ENCODE measurements around the gene TIAL1.

The TIAL1 gene

DNA sequence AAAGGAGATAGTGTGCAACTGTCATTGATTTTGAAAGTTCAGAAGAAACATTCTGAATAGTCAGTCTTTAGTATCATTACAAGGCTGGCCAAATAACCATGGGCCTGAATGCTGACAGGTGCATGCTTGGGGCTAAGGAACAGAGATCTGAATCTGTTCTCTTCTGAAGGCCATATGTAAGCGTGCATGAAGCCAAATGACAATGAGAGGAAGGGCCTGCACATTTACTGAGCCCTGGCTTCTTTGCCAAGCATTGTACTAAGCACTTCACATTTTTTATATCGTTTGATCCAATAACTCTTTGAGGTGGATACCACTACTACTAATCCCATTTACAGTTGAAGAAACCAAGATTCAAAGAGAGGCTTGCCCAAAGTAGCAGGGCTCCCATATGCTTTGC lies 22.5 kb upstream of the TIAL1 start:
- Histone ChIP-seq H3K4me2 (ENCODE audit: low read length) (no peak overlapping the region), H4K91ac (ENCODE audit: low read depth, low read length) (no peak overlapping the region), H3K27me3 (ENCODE audit: insufficient read depth, low read length) (no peaks in the 10 kb centered on the region), H3K9me3 (ENCODE audit: insufficient read depth, low read depth, low read length) (no peaks in the 10 kb centered on the region), H3K79me2 (ENCODE audit: control insufficient read depth, insufficient read depth, low read length, poor library complexity) (no peaks in the 10 kb centered on the region), H3K27ac (ENCODE audit: low read depth, low read length) (no peak overlapping the region), H2BK5ac (ENCODE audit: low read depth, low read length, poor library complexity) (no peak overlapping the region), H4K12ac (ENCODE audit: low read depth, low read length) (no peak overlapping the region), H3K4me3 (ENCODE audit: low read depth, low read length) (no peak overlapping the region), H3K4me1 (ENCODE audit: control insufficient read depth in 1 of 2, insufficient read depth in 2 of 2, low read length in 2 of 2) (peaks cover 2 to 7% of the 10 kb centered on the region in 2 experiments), H3K4ac (ENCODE audit: low read depth, low read length) (no peak overlapping the region), H2BK120ac (ENCODE audit: insufficient read depth, low read length, poor library complexity) (no peak overlapping the region), H2BK12ac (ENCODE audit: low read length) (no peak overlapping the region), H3K79me1 (ENCODE audit: low read length) (no peaks in the 10 kb centered on the region), H3K14ac (ENCODE audit: low read length) (no peak overlapping the region), H3K36me3 (ENCODE audit: control insufficient read depth in 1 of 2, insufficient read depth in 2 of 2, low read length in 2 of 2) (no peaks in the 10 kb centered on the region), H3K18ac (ENCODE audit: low read length) (no peak overlapping the region), H3K23ac (ENCODE audit: low read length) (no peak overlapping the region), H2AK5ac (ENCODE audit: low read length) (no peak overlapping the region), H4K8ac (ENCODE audit: low read depth, low read length) (no peak overlapping the region), H3K9ac (ENCODE audit: low read length) (no peak overlapping the region), H2AFZ (ENCODE audit: insufficient read depth, low read length, poor library complexity) (no peak overlapping the region)
- no CpG with 5 or more reads among the region's 2 CpGs for WGBS (ENCODE audit: extremely low coverage, insufficient coverage, insufficient read length)
- DNase-seq = no peak

DNA sequence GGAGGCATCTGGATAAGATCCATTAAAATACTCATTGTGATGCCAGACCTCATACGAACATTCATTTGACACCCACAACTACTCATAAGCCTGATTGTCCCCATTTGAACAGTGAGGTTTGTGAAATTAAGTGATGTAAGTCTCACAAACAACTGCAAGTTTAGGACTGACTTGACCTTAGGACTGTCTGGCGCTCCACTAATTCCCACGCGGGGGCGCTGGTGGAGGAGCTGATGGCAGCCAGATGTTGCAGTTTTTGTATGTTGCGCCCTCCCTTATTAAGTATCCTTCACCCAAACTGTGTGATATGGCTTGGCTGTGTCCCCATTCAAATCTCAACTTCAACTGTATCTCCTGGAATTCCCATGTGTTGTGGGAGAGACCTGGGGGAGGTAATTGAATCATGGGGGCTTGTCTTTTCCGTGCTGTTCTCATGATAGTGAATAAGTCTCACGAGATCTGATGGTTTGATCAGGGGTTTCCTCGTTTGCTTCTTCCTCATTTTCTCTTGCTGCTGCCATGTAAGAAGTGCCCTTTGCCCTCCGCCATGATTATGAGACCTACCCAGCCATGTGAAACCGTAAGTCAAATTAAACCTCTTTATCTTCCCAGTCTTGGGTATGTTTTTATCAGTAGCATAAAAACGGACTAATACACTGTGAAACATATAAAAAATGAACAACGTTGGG lies 20.3 kb upstream of the TIAL1 start:
- H3K4me3 ChIP-seq (ENCODE audit: low read depth, low read length) = no peak overlapping the region
- no peak overlapping the region for H4K12ac ChIP-seq (ENCODE audit: low read depth, low read length)
- peak; percentile 32 to 61 for DNase-seq
- no peak overlapping the region for H2AK5ac ChIP-seq (ENCODE audit: low read length)
- H2BK12ac ChIP-seq (ENCODE audit: low read length) = no peak overlapping the region
- no peaks in the 10 kb centered on the region for H3K79me1 ChIP-seq (ENCODE audit: low read length)
- no peak overlapping the region for H3K4me2 ChIP-seq (ENCODE audit: low read length)
- peaks cover 2 to 7% of the 10 kb centered on the region in 2 experiments for H3K4me1 ChIP-seq (ENCODE audit: control insufficient read depth in 1 of 2, insufficient read depth in 2 of 2, low read length in 2 of 2)
- H4K8ac ChIP-seq (ENCODE audit: low read depth, low read length) = no peak overlapping the region
- no peaks in the 10 kb centered on the region for H3K36me3 ChIP-seq (ENCODE audit: control insufficient read depth in 1 of 2, insufficient read depth in 2 of 2, low read length in 2 of 2)
- no peak overlapping the region for H2AFZ ChIP-seq (ENCODE audit: insufficient read depth, low read length, poor library complexity)
- no peaks in the 10 kb centered on the region for H3K27me3 ChIP-seq (ENCODE audit: insufficient read depth, low read length)
- H3K27ac ChIP-seq (ENCODE audit: low read depth, low read length) = no peak overlapping the region
- no peak overlapping the region for H3K18ac ChIP-seq (ENCODE audit: low read length)
- H3K23ac ChIP-seq (ENCODE audit: low read length) = no peak overlapping the region
- no peak overlapping the region for H3K9ac ChIP-seq (ENCODE audit: low read length)
- WGBS (ENCODE audit: extremely low coverage, insufficient coverage, insufficient read length) = no CpG with 5 or more reads among the region's 13 CpGs
- H3K14ac ChIP-seq (ENCODE audit: low read length) = no peak overlapping the region
- no peak overlapping the region for H2BK120ac ChIP-seq (ENCODE audit: insufficient read depth, low read length, poor library complexity)
- H3K4ac ChIP-seq (ENCODE audit: low read depth, low read length) = no peak overlapping the region
- no peaks in the 10 kb centered on the region for H3K9me3 ChIP-seq (ENCODE audit: insufficient read depth, low read depth, low read length)
- no peaks in the 10 kb centered on the region for H3K79me2 ChIP-seq (ENCODE audit: control insufficient read depth, insufficient read depth, low read length, poor library complexity)
- no peak overlapping the region for H2BK5ac ChIP-seq (ENCODE audit: low read depth, low read length, poor library complexity)
- H4K91ac ChIP-seq (ENCODE audit: low read depth, low read length) = no peak overlapping the region

- Histone ChIP-seq H2AFZ (ENCODE audit: insufficient read depth, low read length, poor library complexity) (no peak overlapping the region), H3K79me2 (ENCODE audit: control insufficient read depth, insufficient read depth, low read length, poor library complexity) (no peaks in the 10 kb centered on the region), H3K9ac (ENCODE audit: low read length) (peak overlapping the region; percentile 76), H3K27me3 (ENCODE audit: insufficient read depth, low read length) (no peaks in the 10 kb centered on the region), H4K91ac (ENCODE audit: low read depth, low read length) (no peak overlapping the region), H3K4me3 (ENCODE audit: low read depth, low read length) (no peak overlapping the region), H3K79me1 (ENCODE audit: low read length) (no peaks in the 10 kb centered on the region), H3K4me1 (ENCODE audit: control insufficient read depth in 1 of 2, insufficient read depth in 2 of 2, low read length in 2 of 2) (no peaks in the 10 kb centered on the region), H4K8ac (ENCODE audit: low read depth, low read length) (no peak overlapping the region), H3K18ac (ENCODE audit: low read length) (no peak overlapping the region), H3K36me3 (ENCODE audit: control insufficient read depth in 1 of 2, insufficient read depth in 2 of 2, low read length in 2 of 2) (no peaks in the 10 kb centered on the region), H2BK120ac (ENCODE audit: insufficient read depth, low read length, poor library complexity) (no peak overlapping the region), H3K23ac (ENCODE audit: low read length) (no peak overlapping the region), H2AK5ac (ENCODE audit: low read length) (no peak overlapping the region), H3K14ac (ENCODE audit: low read length) (no peak overlapping the region), H3K4ac (ENCODE audit: low read depth, low read length) (no peak overlapping the region), H2BK12ac (ENCODE audit: low read length) (no peak overlapping the region), H3K27ac (ENCODE audit: low read depth, low read length) (no peak overlapping the region), H3K4me2 (ENCODE audit: low read length) (no peak overlapping the region), H4K12ac (ENCODE audit: low read depth, low read length) (no peak overlapping the region), H2BK5ac (ENCODE audit: low read depth, low read length, poor library complexity) (no peak overlapping the region), H3K9me3 (ENCODE audit: insufficient read depth, low read depth, low read length) (no peaks in the 10 kb centered on the region)
- WGBS (ENCODE audit: extremely low coverage, insufficient coverage, insufficient read length) = no CpG with 5 or more reads among the region's 5 CpGs
- no peak for DNase-seq
Observed at GRCh38 chr10:119614686-119615085, 17.9 kb upstream of the TIAL1 start.

- DNase-seq = no peak
- no peak overlapping the region for H4K8ac ChIP-seq (ENCODE audit: low read depth, low read length)
- H4K91ac ChIP-seq (ENCODE audit: low read depth, low read length) = no peak overlapping the region
- H3K4me2 ChIP-seq (ENCODE audit: low read length) = no peak overlapping the region
- H3K9ac ChIP-seq (ENCODE audit: low read length) = no peak overlapping the region
- H3K4me1 ChIP-seq (ENCODE audit: control insufficient read depth in 1 of 2, insufficient read depth in 2 of 2, low read length in 2 of 2) = no peaks in the 10 kb centered on the region
- H3K23ac ChIP-seq (ENCODE audit: low read length) = no peak overlapping the region
- H3K79me1 ChIP-seq (ENCODE audit: low read length) = no peaks in the 10 kb centered on the region
- H3K18ac ChIP-seq (ENCODE audit: low read length) = no peak overlapping the region
- H3K27me3 ChIP-seq (ENCODE audit: insufficient read depth, low read length) = no peaks in the 10 kb centered on the region
- no peak overlapping the region for H2AK5ac ChIP-seq (ENCODE audit: low read length)
- H3K79me2 ChIP-seq (ENCODE audit: control insufficient read depth, insufficient read depth, low read length, poor library complexity) = no peaks in the 10 kb centered on the region
- no peak overlapping the region for H3K14ac ChIP-seq (ENCODE audit: low read length)
- no peak overlapping the region for H3K4ac ChIP-seq (ENCODE audit: low read depth, low read length)
- no peak overlapping the region for H3K27ac ChIP-seq (ENCODE audit: low read depth, low read length)
- H3K9me3 ChIP-seq (ENCODE audit: insufficient read depth, low read depth, low read length) = no peaks in the 10 kb centered on the region
- H3K36me3 ChIP-seq (ENCODE audit: control insufficient read depth in 1 of 2, insufficient read depth in 2 of 2, low read length in 2 of 2) = no peaks in the 10 kb centered on the region
- no peak overlapping the region for H2AFZ ChIP-seq (ENCODE audit: insufficient read depth, low read length, poor library complexity)
- H4K12ac ChIP-seq (ENCODE audit: low read depth, low read length) = no peak overlapping the region
- no CpG with 5 or more reads among the region's 6 CpGs for WGBS (ENCODE audit: extremely low coverage, insufficient coverage, insufficient read length)
- no peak overlapping the region for H2BK120ac ChIP-seq (ENCODE audit: insufficient read depth, low read length, poor library complexity)
- H3K4me3 ChIP-seq (ENCODE audit: low read depth, low read length) = no peak overlapping the region
- H2BK5ac ChIP-seq (ENCODE audit: low read depth, low read length, poor library complexity) = no peak overlapping the region
- H2BK12ac ChIP-seq (ENCODE audit: low read length) = no peak overlapping the region
Observed at GRCh38 chr10:119613741-119614140, 17.0 kb upstream of the TIAL1 start.
